ENCODE results near the gene PFN2.
"Not testable (repeated sequence)": the region's sequence is repeated elsewhere in the genome, so short reads cannot be mapped to it uniquely, and the experiment has no call there.

DNA sequence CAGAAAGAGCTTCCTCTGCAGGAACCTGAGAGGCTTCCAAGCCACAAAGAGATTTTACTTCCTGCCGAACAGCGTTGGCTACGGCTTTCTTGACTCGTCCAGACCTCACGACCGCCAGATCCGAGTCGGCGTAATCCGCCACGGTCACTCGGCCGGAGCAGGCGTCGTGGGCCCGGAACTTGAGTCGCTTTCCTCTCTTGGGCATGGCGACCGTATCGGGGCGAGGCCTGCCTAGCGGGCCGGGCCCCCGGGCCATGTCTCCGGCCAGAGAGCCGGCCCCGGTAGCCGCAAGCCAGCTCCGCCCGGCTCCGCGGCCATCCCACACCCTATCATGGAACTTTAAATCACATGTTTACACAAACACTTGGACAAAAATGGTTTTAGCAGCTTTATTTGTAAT, 12.4 kb upstream of the PFN2 start:
- TF ChIP-seq, protein P1, sequence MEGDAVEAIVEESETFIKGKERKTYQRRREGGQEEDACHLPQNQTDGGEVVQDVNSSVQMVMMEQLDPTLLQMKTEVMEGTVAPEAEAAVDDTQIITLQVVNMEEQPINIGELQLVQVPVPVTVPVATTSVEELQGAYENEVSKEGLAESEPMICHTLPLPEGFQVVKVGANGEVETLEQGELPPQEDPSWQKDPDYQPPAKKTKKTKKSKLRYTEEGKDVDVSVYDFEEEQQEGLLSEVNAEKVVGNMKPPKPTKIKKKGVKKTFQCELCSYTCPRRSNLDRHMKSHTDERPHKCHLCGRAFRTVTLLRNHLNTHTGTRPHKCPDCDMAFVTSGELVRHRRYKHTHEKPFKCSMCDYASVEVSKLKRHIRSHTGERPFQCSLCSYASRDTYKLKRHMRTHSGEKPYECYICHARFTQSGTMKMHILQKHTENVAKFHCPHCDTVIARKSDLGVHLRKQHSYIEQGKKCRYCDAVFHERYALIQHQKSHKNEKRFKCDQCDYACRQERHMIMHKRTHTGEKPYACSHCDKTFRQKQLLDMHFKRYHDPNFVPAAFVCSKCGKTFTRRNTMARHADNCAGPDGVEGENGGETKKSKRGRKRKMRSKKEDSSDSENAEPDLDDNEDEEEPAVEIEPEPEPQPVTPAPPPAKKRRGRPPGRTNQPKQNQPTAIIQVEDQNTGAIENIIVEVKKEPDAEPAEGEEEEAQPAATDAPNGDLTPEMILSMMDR (IDR thresholded peaks at IDR 0.05 in 8 of 11, conservative IDR thresholded peaks at IDR 0.05 in 3 of 11): not testable (repeated sequence)
- not testable (repeated sequence) for TF ChIP-seq POLR2A (IDR thresholded peaks at IDR 0.05)
